ENCODE results near the gene CCDC47. TPM values are rescaled to one million over a fixed set of nuclear protein-coding genes. Genes with fewer than 3 reads are reported as not detected.

CCDC47 gene
- total RNA-seq, 1 experiment from 2014 or later, result 117 TPM

GRCh38 chr17:63707151-63707550 lies 66.2 kb downstream of the CCDC47 start:
- Histone ChIP-seq H3K4me2 (ENCODE audit: low read length) (no peak overlapping the region), H3K79me2 (ENCODE audit: insufficient read depth, low read length) (no peaks in the 10 kb centered on the region)

GRCh38 chr17:63706336-63707082 lies 66.9 kb downstream of the CCDC47 start:
- POLR2A ChIA-PET, result no interaction called here
- TF ChIP-seq TCF7L2 (IDR thresholded peaks at IDR 0.05; ENCODE audit: borderline replicate concordance, extremely low read depth, insufficient read depth, insufficient read length) (no peak), CTCF (IDR thresholded peaks at IDR 0.05 in 2 of 3, conservative IDR thresholded peaks at IDR 0.05 in 1 of 3; ENCODE audit: borderline replicate concordance in 1 of 3, insufficient read depth in 1 of 3, low read depth in 2 of 3, low read length in 2 of 3) (no peak), FOSL1 (IDR thresholded peaks at IDR 0.05; ENCODE audit: low read depth) (no peak), CBX3 (IDR thresholded peaks at IDR 0.05; ENCODE audit: low read depth) (no peak), MAX (IDR thresholded peaks at IDR 0.05) (no peak), REST (IDR thresholded peaks at IDR 0.05; ENCODE audit: low read depth) (no peak)

More at GRCh38 chr17:63707151-63707550, 66.2 kb downstream of the CCDC47 start:
- H3K27me3 ChIP-seq (ENCODE audit: insufficient read depth, low read length), result no peaks in the 10 kb centered on the region
- H3K36me3 ChIP-seq (ENCODE audit: control insufficient read depth in 1 of 2, insufficient read depth in 2 of 2, low read length in 2 of 2), result peaks cover 0 to 15% of the 10 kb centered on the region in 2 experiments; a peak in 1 of 4 replicates
- no peaks in the 10 kb centered on the region for H4K20me1 ChIP-seq (ENCODE audit: insufficient read depth)
- ChIA-PET POLR2A (no interaction called here), CTCF (no interaction called here), RAD21 (ENCODE audit: low non-redundant PET in 1 of 2, low total read pairs in 2 of 2, uncharacterized antibody in 2 of 2, unreplicated experiment in 2 of 2) (no interaction called here)
- H3K27ac ChIP-seq (ENCODE audit: low read depth, low read length), result no peak overlapping the region
- H3K9me3 ChIP-seq (ENCODE audit: control insufficient read depth in 1 of 2, insufficient read depth in 1 of 2, low read depth in 1 of 2, low read length in 2 of 2), result no peaks in the 10 kb centered on the region
- H3K4me1 ChIP-seq (ENCODE audit: control insufficient read depth in 1 of 2, insufficient read depth in 2 of 2, low read length in 2 of 2), result peaks cover 2 to 4% of the 10 kb centered on the region in 2 experiments; a peak in 3 of 4 replicates
- TF ChIP-seq EZH2phosphoT487 (IDR thresholded peaks at IDR 0.05; ENCODE audit: borderline replicate concordance) (no peak), CEBPB (IDR thresholded peaks at IDR 0.05; ENCODE audit: low read depth) (no peak), CBX3 (IDR thresholded peaks at IDR 0.05; ENCODE audit: low read depth) (no peak), RAD21 (IDR thresholded peaks at IDR 0.05; ENCODE audit: low read depth) (no peak), MAX (IDR thresholded peaks at IDR 0.05) (no peak), FOSL1 (IDR thresholded peaks at IDR 0.05; ENCODE audit: low read depth) (no peak), SRF (IDR thresholded peaks at IDR 0.05; ENCODE audit: low read depth) (no peak), ZNF274 (IDR thresholded peaks at IDR 0.05; ENCODE audit: low read depth, low read length) (no peak), ELF1 (IDR thresholded peaks at IDR 0.05; ENCODE audit: borderline replicate concordance, low read depth) (no peak)
- ATAC-seq (no peak), DNase-seq (ENCODE audit: low read depth, low spot score) (no peak)
- no peaks in the 10 kb centered on the region for H3K9me2 ChIP-seq (ENCODE audit: insufficient read depth)
- no peak overlapping the region for H3K4me3 ChIP-seq (replicated peaks in 1 of 2; ENCODE audit: low read depth in 1 of 2, low read length in 2 of 2)
- no peak overlapping the region for H2AFZ ChIP-seq (ENCODE audit: low read depth, low read length, poor library complexity, severe bottlenecking)
- H3K9ac ChIP-seq (ENCODE audit: low read length), result no peak overlapping the region
- intact Hi-C loops (cut with micrococcal nuclease), result no loop called here
- no TSS peak for BruUV-seq (replicated peaks)

More at GRCh38 chr17:63706336-63707082, 66.9 kb downstream of the CCDC47 start:
- Histone ChIP-seq H3K27ac (ENCODE audit: low read depth, low read length) (no peak overlapping the region), H3K79me2 (ENCODE audit: insufficient read depth, low read length) (no peaks in the 10 kb centered on the region), H3K27me3 (ENCODE audit: insufficient read depth, low read length) (no peaks in the 10 kb centered on the region), H3K4me1 (ENCODE audit: control insufficient read depth in 1 of 2, insufficient read depth in 2 of 2, low read length in 2 of 2) (peaks cover 5% of the 10 kb centered on the region in 2 experiments; a peak in 3 of 4 replicates), H3K4me2 (ENCODE audit: low read length) (no peak overlapping the region), H3K9me2 (ENCODE audit: insufficient read depth) (no peaks in the 10 kb centered on the region), H2AFZ (ENCODE audit: low read depth, low read length, poor library complexity, severe bottlenecking) (no peak overlapping the region), H4K20me1 (ENCODE audit: insufficient read depth) (no peaks in the 10 kb centered on the region), H3K36me3 (ENCODE audit: control insufficient read depth in 1 of 2, insufficient read depth in 2 of 2, low read length in 2 of 2) (peaks cover 0 to 11% of the 10 kb centered on the region in 2 experiments; a peak in 1 of 4 replicates), H3K9ac (ENCODE audit: low read length) (no peak overlapping the region), H3K9me3 (ENCODE audit: control insufficient read depth in 1 of 2, insufficient read depth in 1 of 2, low read depth in 1 of 2, low read length in 2 of 2) (no peaks in the 10 kb centered on the region), H3K4me3 (replicated peaks in 1 of 2; ENCODE audit: low read depth in 1 of 2, low read length in 2 of 2) (no peak overlapping the region)
- intact Hi-C loops (cut with micrococcal nuclease), result no loop called here
- BruUV-seq (replicated peaks), result no TSS peak
- ATAC-seq (no peak), DNase-seq (ENCODE audit: low read depth, low spot score) (no peak)
- ChIA-PET CTCF (no interaction called here), RAD21 (ENCODE audit: low non-redundant PET in 1 of 2, low total read pairs in 2 of 2, uncharacterized antibody in 2 of 2, unreplicated experiment in 2 of 2) (no interaction called here)
